H9 (cell line): ENCODE results near the gene AMACR. TPM values are rescaled to one million over a fixed set of nuclear protein-coding genes. Genes with fewer than 3 reads are reported as not detected.

Experiments used
- DNase-seq: peaks from one replicate; pipeline ENCODE4 v3.0.0-alpha.2; 2017
- H2AFZ ChIP-seq: one replicate; pipeline ENCODE4 v1.6.1; 2013; ENCODE audit warnings: mild to moderate bottlenecking, low read length, control low read depth, moderate library complexity
- H2AK5ac ChIP-seq: 2 replicates; pipeline ENCODE4 v1.6.1; 2013; ENCODE audit warnings: low read length, control low read depth, mixed read lengths; ENCODE audit not compliant: insufficient read length
- H2BK120ac ChIP-seq: one replicate; pipeline ENCODE4 v1.6.1; 2013; ENCODE audit warnings: low read depth, mild to moderate bottlenecking, low read length, control low read depth, inconsistent platforms; ENCODE audit not compliant: poor library complexity, severe bottlenecking
- H2BK12ac ChIP-seq: 2 replicates; pipeline ENCODE4 v1.6.1; 2013; ENCODE audit warnings: low read length, control low read depth, mixed read lengths, low read depth; ENCODE audit not compliant: insufficient read length
- H2BK15ac ChIP-seq: 2 replicates; pipeline ENCODE4 v1.6.1; 2013; ENCODE audit warnings: low read depth, low read length, control low read depth
- H2BK20ac ChIP-seq: one replicate; pipeline ENCODE4 v1.6.1; 2013; ENCODE audit warnings: low read depth, mild to moderate bottlenecking, low read length, control low read depth, inconsistent platforms; ENCODE audit not compliant: poor library complexity, severe bottlenecking
- H2BK5ac ChIP-seq: 2 replicates; pipeline ENCODE4 v1.6.1; 2013; ENCODE audit warnings: low read length, control low read depth, mixed read lengths; ENCODE audit not compliant: insufficient read length
- H3K14ac ChIP-seq: 2 replicates; pipeline ENCODE4 v1.6.1; 2013; ENCODE audit warnings: low read length, control low read depth; ENCODE audit not compliant: insufficient read depth
- H3K18ac ChIP-seq: 2 replicates; pipeline ENCODE4 v1.6.1; 2013; ENCODE audit warnings: low read depth, mild to moderate bottlenecking, mixed read lengths, low read length, control low read depth; ENCODE audit not compliant: insufficient read length
- H3K23ac ChIP-seq: 2 replicates; pipeline ENCODE4 v1.6.1; 2013; ENCODE audit warnings: low read length, control low read depth, mixed read lengths, low read depth; ENCODE audit not compliant: insufficient read length
- H3K23me2 ChIP-seq: 2 replicates; pipeline ENCODE4 v1.6.1; 2013; ENCODE audit warnings: low read depth, mild to moderate bottlenecking, mixed read lengths, low read length, control low read depth; ENCODE audit not compliant: insufficient read length, poor library complexity, severe bottlenecking
- H3K27ac ChIP-seq: 2 replicates; pipeline ENCODE4 v1.5.1; 2013; ENCODE audit warnings: low read length, control low read depth, mixed read lengths, low read depth; ENCODE audit not compliant: insufficient read length
- H3K27me3 ChIP-seq: 2 replicates; pipeline ENCODE4 v1.6.1; 2013; ENCODE audit warnings: low read length, control low read depth, inconsistent platforms; ENCODE audit not compliant: insufficient read depth
- H3K4ac ChIP-seq: 2 replicates; pipeline ENCODE4 v1.6.1; 2013; ENCODE audit warnings: low read depth, mild to moderate bottlenecking, control low read depth, inconsistent platforms, low read length, moderate library complexity
- H3K4me1 ChIP-seq: 2 replicates; pipeline ENCODE4 v1.6.1; 2013; ENCODE audit warnings: low read length, control low read depth, inconsistent platforms; ENCODE audit not compliant: insufficient read depth
- H3K4me2 ChIP-seq: 2 replicates; pipeline ENCODE4 v1.6.1; 2013; ENCODE audit warnings: low read length, control low read depth, mixed read lengths; ENCODE audit not compliant: insufficient read length, insufficient read depth
- H3K56ac ChIP-seq: 2 replicates; pipeline ENCODE4 v1.6.1; 2013; ENCODE audit warnings: low read depth, mild to moderate bottlenecking, mixed read lengths, low read length, control low read depth; ENCODE audit not compliant: insufficient read length
- H3K79me1 ChIP-seq: 2 replicates; pipeline ENCODE4 v1.6.1; 2013; ENCODE audit warnings: low read depth, mild to moderate bottlenecking, moderate library complexity, low read length, control low read depth, inconsistent platforms; ENCODE audit not compliant: insufficient read depth, poor library complexity, severe bottlenecking
- H3K79me2 ChIP-seq: 2 replicates; pipeline ENCODE4 v1.6.1; 2013; ENCODE audit warnings: low read length, control low read depth, inconsistent platforms; ENCODE audit not compliant: insufficient read depth
- H3K9ac ChIP-seq: 2 replicates; pipeline ENCODE4 v1.6.1; 2013; ENCODE audit warnings: low read length, control low read depth, mixed read lengths; ENCODE audit not compliant: insufficient read length; ENCODE audit errors: extremely low read depth
- H3K9me3 ChIP-seq: one replicate; pipeline ENCODE4 v1.6.1; 2013; ENCODE audit warnings: low read depth, low read length, inconsistent platforms; ENCODE audit not compliant: control insufficient read depth
- H3T11ph ChIP-seq: one replicate; pipeline ENCODE4 v1.6.1; 2013; ENCODE audit warnings: mild to moderate bottlenecking, low read length, control low read depth, inconsistent platforms
- H4K20me1 ChIP-seq: one replicate; pipeline ENCODE4 v1.6.1; 2013; ENCODE audit not compliant: control insufficient read depth, insufficient read length, insufficient read depth
- H4K5ac ChIP-seq: 2 replicates; pipeline ENCODE4 v1.6.1; 2013; ENCODE audit warnings: low read depth, mild to moderate bottlenecking, mixed read lengths, low read length, control low read depth; ENCODE audit not compliant: insufficient read length
- H4K8ac ChIP-seq: replicated peaks from 2 replicates; pipeline ENCODE4 v1.6.1; 2013; ENCODE audit warnings: low read length, control low read depth, mixed read lengths, low read depth; ENCODE audit not compliant: insufficient read length
- H4K91ac ChIP-seq: 2 replicates; pipeline ENCODE4 v1.6.1; 2013; ENCODE audit warnings: low read depth, mild to moderate bottlenecking, moderate library complexity, mixed read lengths, low read length, control low read depth; ENCODE audit not compliant: insufficient read length
- H3K27ac Mint-ChIP-seq, 3 experiments: 2 replicates in 2 of 3; 3 replicates in 1 of 3; pipeline ENCODE4 v1.8.0; 2020 to 2021; ENCODE audit warnings: mixed read lengths in 3 of 3, mild to moderate bottlenecking in 1 of 3, moderate library complexity in 1 of 3
- H3K27me3 Mint-ChIP-seq: 2 replicates; pipeline ENCODE4 v1.8.0; 2021; ENCODE audit warnings: low read depth, mild to moderate bottlenecking, moderate library complexity, mixed read lengths
- H3K36me3 Mint-ChIP-seq, 3 experiments: 2 replicates in 2 of 3; 3 replicates in 1 of 3; pipeline ENCODE4 v1.8.0; 2020 to 2021; ENCODE audit warnings: low read depth in 3 of 3, mixed read lengths in 3 of 3; ENCODE audit not compliant: insufficient read depth in 1 of 3
- H3K4me1 Mint-ChIP-seq, 2 experiments: 2 replicates each; pipeline ENCODE4 v1.8.0; 2020; ENCODE audit warnings: mixed read lengths in 2 of 2
- H3K4me3 Mint-ChIP-seq, 2 experiments: 2 replicates in 1 of 2; 3 replicates in 1 of 2; pipeline ENCODE4 v1.8.0; 2020 to 2021; ENCODE audit warnings: mild to moderate bottlenecking in 2 of 2, mixed read lengths in 2 of 2, moderate library complexity in 1 of 2
- H3K9me3 Mint-ChIP-seq, 2 experiments: 2 replicates in 1 of 2; 3 replicates in 1 of 2; pipeline ENCODE4 v1.8.0; 2020; ENCODE audit warnings: mild to moderate bottlenecking in 2 of 2, mixed read lengths in 2 of 2, moderate library complexity in 1 of 2
- WGBS: extraction: QIAGEN DNeasy Blood & Tissue Kit; methylation state at CpG from one replicate; pipeline ENCODE4 v1.1.7; 2013; ENCODE audit warnings: missing lambda C conversion rate, low lambda C conversion rate, mixed read lengths; ENCODE audit not compliant: insufficient read length; ENCODE audit errors: extremely low coverage; 5-methylcytosine and 5-hydroxymethylcytosine counted together
- total RNA-seq: library from RNA; stranded (reverse); gene quantifications from 2 replicates; pipeline ENCODE4 v1.2.1, GENCODE V29; 2021
- TF ChIP-seq, protein P1 (sequence below): fragments of 200-600 bp; sonication (generic); conservative IDR thresholded peaks from 3 replicates; pipeline ENCODE4 v1.8.0; 2021; ENCODE audit warnings: antibody characterized with exemption, mild to moderate bottlenecking

AMACR gene
- total RNA-seq, 1 experiment from 2014 or later, result 9.7 TPM

DNA sequence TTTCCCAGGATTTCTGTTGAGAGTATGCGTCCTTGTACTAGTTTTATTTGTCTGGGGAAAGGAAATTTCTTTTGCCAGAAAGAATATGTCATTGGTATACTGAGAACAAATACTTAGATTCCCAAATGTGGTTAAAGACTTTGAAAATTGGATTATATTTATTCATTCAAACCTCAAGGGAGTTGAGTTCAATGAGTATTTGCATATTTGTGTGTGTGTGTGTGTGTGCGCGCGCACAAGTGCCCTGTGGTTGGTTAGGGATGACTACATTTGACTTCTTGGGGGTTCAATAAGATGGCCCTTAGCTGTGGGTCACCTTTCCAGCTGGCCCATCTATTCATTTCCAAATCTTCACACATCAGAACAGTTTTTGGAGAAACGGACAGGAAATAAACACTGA lies 66.8 kb downstream of the AMACR start:
- no peak overlapping the region for H3K4me2 ChIP-seq
- H3K56ac ChIP-seq, result no peak overlapping the region
- Mint-ChIP-seq H3K27ac (no peak overlapping the region), H3K36me3 (no peaks in the 10 kb centered on the region), H3K9me3 (no peaks in the 10 kb centered on the region), H3K4me1 (peaks cover 13 to 22% of the 10 kb centered on the region in 2 experiments; a peak in 3 of 4 replicates), H3K4me3 (no peak overlapping the region), H3K27me3 (peaks cover 30% of the 10 kb centered on the region)
- H3K18ac ChIP-seq, result no peak overlapping the region
- no peak overlapping the region for H2BK15ac ChIP-seq
- H3K9ac ChIP-seq, result no peak overlapping the region
- H3K27me3 ChIP-seq, result peaks cover 8% of the 10 kb centered on the region; the same call in 1 of the 2 replicates
- H3K4me1 ChIP-seq, result 0 out of 2 replicates have a peak, but pooled peaks cover 2% of the 10 kb centered on the region
- no peak overlapping the region for H4K8ac ChIP-seq
- H2AK5ac ChIP-seq, result no peak overlapping the region
- H4K5ac ChIP-seq, result no peak overlapping the region
- H2BK20ac ChIP-seq, result no peak overlapping the region
- H2BK120ac ChIP-seq, result no peak overlapping the region
- H3K27ac ChIP-seq, result no peak overlapping the region
- no peaks in the 10 kb centered on the region for H3K79me2 ChIP-seq
- WGBS, result no CpG with 5 or more reads among the region's 5 CpGs
- TF ChIP-seq, protein P1, sequence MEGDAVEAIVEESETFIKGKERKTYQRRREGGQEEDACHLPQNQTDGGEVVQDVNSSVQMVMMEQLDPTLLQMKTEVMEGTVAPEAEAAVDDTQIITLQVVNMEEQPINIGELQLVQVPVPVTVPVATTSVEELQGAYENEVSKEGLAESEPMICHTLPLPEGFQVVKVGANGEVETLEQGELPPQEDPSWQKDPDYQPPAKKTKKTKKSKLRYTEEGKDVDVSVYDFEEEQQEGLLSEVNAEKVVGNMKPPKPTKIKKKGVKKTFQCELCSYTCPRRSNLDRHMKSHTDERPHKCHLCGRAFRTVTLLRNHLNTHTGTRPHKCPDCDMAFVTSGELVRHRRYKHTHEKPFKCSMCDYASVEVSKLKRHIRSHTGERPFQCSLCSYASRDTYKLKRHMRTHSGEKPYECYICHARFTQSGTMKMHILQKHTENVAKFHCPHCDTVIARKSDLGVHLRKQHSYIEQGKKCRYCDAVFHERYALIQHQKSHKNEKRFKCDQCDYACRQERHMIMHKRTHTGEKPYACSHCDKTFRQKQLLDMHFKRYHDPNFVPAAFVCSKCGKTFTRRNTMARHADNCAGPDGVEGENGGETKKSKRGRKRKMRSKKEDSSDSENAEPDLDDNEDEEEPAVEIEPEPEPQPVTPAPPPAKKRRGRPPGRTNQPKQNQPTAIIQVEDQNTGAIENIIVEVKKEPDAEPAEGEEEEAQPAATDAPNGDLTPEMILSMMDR, result no peak
- no peak overlapping the region for H3K4ac ChIP-seq
- H3K23me2 ChIP-seq, result peaks cover 6% of the 10 kb centered on the region
- H3K23ac ChIP-seq, result no peak overlapping the region
- no peak overlapping the region for H2AFZ ChIP-seq
- no peak for DNase-seq
- no peak overlapping the region for H4K91ac ChIP-seq
- H3K79me1 ChIP-seq, result no peaks in the 10 kb centered on the region
- H2BK12ac ChIP-seq, result no peak overlapping the region
- no peaks in the 10 kb centered on the region for H3K9me3 ChIP-seq
- no peaks in the 10 kb centered on the region for H4K20me1 ChIP-seq
- H3K14ac ChIP-seq, result no peak overlapping the region
- no peak overlapping the region for H2BK5ac ChIP-seq
- H3T11ph ChIP-seq, result no peak overlapping the region
